ENCODE measurements around the gene PSMB10. TPM values are rescaled to one million over a fixed set of nuclear protein-coding genes. Genes with fewer than 3 reads are reported as not detected.

Gene PSMB10
- total RNA-seq, 2 donors from 2014 or later: 16.2 to 26.7 TPM

DNA sequence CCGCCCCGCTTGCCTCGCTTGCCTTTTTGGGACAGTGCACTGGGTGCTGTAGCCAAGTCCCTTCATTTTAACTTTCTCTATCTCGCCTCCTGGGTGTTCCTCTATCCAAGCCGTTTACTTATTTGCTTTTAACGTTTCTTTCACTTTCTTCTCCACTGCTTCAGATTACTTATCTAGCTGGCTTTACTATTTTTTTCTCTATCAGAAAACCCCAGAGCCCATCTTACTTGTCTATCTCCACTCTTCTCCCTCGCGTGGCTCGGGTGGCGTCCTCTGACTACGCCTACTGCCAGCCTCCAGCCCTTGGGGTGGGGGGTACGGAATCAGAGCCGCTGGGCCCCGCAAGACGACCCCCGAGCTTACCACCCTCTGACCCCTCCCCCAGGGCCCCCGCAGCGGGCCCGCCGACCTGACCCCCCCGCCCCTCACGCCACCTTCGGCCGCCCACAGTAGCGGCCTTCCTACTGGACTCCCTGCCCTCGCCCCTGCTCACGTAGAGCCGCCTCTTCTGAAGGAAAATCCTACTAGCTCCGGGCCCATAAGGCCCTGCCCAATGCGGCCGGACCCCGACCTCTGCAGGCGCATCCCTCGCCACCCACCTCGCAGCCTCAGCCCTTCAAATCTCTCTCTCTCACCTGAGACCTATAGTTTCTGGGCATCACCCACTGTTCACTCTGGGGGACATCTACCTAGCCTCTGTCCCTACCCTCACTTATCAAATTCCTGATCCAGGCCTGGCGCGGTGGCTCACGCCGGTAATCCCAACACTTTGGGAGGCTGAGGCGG is 32.8 kb upstream of the PSMB10 start:
- intact Hi-C loops (cut with DNase I): no loop called here
- 43 to 47% methylated on average over 28 to 36 of the region's 40 CpGs for WGBS, 2 donors
- Histone ChIP-seq H3K4me3 (peak overlapping the region; percentile 32 to 73), H3K9me3 (no peaks in the 10 kb centered on the region), H3K27ac (peak overlapping the region; percentile 80 to 89 (median 87)), H3K27me3 (no peaks in the 10 kb centered on the region), H3K36me3 (replicated peaks in 1 of 2; ENCODE audit: insufficient read depth in 1 of 2, low read depth in 2 of 2) (no peaks in the 10 kb centered on the region), H3K4me1 (peaks cover 32% of the 10 kb centered on the region)
- no peak for ATAC-seq
- DNase-seq: no peak
- TF ChIP-seq POLR2A (IDR thresholded peaks at IDR 0.05): no peak
- TF ChIP-seq, protein P1, sequence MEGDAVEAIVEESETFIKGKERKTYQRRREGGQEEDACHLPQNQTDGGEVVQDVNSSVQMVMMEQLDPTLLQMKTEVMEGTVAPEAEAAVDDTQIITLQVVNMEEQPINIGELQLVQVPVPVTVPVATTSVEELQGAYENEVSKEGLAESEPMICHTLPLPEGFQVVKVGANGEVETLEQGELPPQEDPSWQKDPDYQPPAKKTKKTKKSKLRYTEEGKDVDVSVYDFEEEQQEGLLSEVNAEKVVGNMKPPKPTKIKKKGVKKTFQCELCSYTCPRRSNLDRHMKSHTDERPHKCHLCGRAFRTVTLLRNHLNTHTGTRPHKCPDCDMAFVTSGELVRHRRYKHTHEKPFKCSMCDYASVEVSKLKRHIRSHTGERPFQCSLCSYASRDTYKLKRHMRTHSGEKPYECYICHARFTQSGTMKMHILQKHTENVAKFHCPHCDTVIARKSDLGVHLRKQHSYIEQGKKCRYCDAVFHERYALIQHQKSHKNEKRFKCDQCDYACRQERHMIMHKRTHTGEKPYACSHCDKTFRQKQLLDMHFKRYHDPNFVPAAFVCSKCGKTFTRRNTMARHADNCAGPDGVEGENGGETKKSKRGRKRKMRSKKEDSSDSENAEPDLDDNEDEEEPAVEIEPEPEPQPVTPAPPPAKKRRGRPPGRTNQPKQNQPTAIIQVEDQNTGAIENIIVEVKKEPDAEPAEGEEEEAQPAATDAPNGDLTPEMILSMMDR (IDR thresholded peaks at IDR 0.05): no peak

DNA sequence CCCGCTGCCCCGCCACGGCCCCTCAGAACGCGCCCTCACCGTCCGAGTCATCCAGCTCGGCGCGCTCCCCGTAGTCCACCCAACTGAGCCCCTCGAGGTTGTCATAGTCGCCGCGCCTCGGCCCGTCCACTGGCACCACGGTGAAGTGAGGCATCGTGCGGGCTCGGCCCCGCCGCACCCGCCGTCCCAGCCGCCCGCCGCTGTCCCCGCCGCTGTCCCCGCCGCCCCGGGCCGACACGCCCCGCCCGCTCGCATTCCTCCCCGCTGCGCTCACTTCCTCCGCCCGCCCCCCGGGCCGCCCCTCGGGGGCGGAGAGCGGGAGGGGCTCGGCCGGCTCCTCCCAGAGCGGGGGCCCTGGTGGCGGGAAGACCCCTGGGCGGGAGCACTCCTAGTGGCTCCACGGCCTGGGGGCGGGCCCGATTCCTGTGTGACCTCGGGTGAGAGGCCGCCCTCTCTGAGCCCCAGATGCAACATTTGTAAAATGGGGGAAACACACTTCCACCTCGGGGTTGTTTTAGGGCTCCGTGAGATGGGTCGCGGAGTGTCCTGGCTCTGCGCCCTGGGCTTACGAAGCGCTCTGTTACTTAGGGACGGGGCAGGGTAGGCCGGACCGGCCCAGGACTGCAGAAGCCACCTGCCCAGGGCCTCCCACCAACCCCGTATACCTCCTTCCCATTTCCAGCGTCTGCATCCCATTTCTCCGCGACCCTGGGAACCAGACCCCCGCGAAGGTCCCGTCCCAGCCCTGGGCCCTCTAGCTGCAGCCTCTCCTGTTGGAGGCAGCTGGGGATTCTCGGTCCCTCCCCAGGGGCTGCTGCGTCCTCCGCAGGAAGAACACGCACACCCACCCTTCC is 32.0 kb upstream of the PSMB10 start, which contains the start of gene SLC12A4:
Gene SLC12A4, minus strand, starts transcription at position 238 of the 854 bp plus-strand sequence. Its CDS starts 84 bp downstream, at position 154.
- H3K4me1 ChIP-seq: peaks cover 35% of the 10 kb centered on the region
- DNase-seq: peak; percentile 81 to 87 (median 84)
- ATAC-seq: peak; percentile 89
- intact Hi-C loops (cut with DNase I): no loop called here
- H3K4me3 ChIP-seq: peak within 1 kb of the TSS; percentile 71 to 73
- TF ChIP-seq, protein P1 (IDR thresholded peaks at IDR 0.05): peak in 1 of 7 experiments; percentile 21
- TF ChIP-seq POLR2A (IDR thresholded peaks at IDR 0.05): peak; percentile 77 to 92 (median 80)
- 1 to 2% methylated on average over 14 to 53 of the region's 78 CpGs for WGBS, 2 donors
- H3K36me3 ChIP-seq (replicated peaks in 1 of 2; ENCODE audit: insufficient read depth in 1 of 2, low read depth in 2 of 2): no peaks in the 10 kb centered on the region
- H3K27me3 ChIP-seq: no peaks in the 10 kb centered on the region
- H3K9me3 ChIP-seq: no peaks in the 10 kb centered on the region
- peak within 1 kb of the TSS; percentile 80 to 89 (median 87) for H3K27ac ChIP-seq

DNA sequence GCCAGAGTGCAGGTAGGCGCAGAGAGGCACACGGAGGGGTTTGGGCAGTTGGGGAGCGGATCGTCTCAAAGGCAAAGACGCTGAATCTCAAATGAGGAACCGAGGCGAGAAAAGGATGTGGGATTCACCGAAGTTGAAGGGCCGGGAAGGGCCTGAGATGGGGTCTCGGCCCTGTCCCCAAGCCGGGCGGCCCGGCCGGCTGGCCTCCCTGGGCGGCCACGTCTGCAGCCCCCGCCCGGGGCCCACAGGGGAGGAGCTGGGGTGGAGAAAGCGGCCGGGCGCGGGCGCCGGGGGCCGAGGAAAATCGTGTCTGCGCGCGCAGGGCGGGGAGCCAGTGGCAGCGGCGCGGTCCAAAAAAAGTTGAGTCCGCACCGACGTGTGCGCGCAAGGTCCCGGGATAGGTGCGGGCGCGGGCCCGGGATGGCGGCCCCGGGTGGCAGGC is 31.3 kb upstream of the PSMB10 start:
- H3K9me3 ChIP-seq: no peaks in the 10 kb centered on the region
- intact Hi-C loops (cut with DNase I): no loop called here
- WGBS, 2 donors: 2 to 3% methylated on average over 12 to 30 of the region's 45 CpGs
- peak; percentile 53 for ATAC-seq
- no peaks in the 10 kb centered on the region for H3K36me3 ChIP-seq (replicated peaks in 1 of 2; ENCODE audit: insufficient read depth in 1 of 2, low read depth in 2 of 2)
- peak; percentile 42 to 60 (median 54) for DNase-seq
- peak overlapping the region; percentile 71 to 73 for H3K4me3 ChIP-seq
- H3K27me3 ChIP-seq: no peaks in the 10 kb centered on the region
- peaks cover 36% of the 10 kb centered on the region for H3K4me1 ChIP-seq
- H3K27ac ChIP-seq: peak overlapping the region; percentile 80 to 89 (median 87)
- no peak for TF ChIP-seq POLR2A (IDR thresholded peaks at IDR 0.05)
- TF ChIP-seq, protein P1 (IDR thresholded peaks at IDR 0.05): no peak

DNA sequence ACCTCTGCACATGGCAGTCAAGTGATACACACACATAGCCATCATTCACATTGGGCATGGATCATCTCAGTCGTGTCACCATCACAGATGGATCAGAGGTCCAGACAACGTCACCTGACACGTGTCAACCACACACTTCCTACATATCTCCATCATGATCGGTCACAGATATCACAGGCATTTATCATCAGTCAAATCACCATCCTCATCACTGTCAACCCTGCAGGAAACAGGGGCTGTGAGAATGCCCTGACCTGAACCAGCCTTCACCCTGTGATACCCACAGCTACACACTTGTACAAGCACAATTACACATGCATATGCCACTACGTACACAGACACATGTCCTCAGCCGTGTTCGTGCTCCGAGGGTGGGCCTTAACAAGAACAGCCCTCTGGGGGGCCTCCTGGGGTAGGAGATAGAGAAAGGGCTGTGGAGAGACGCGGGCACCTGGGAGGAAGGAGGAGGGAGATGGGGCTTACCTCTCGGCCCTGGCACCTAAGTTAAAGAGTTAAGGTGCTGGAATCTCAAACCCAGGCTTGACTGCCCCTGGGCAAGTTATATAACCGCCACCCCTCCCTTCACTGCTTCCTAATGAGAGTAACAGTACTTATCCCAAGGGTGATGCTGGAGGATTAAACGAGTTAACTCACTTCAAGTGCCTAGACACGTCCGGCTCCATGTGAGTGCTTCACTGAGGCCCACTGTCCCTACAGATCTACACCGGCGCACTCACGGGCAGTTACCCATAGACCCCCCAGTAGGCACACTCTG is 30.7 kb upstream of the PSMB10 start:
- peak overlapping the region; percentile 71 to 73 for H3K4me3 ChIP-seq
- DNase-seq (no peak), ATAC-seq (peak; percentile 7)
- no peaks in the 10 kb centered on the region for H3K9me3 ChIP-seq
- H3K4me1 ChIP-seq: peaks cover 41% of the 10 kb centered on the region
- H3K27ac ChIP-seq: peak overlapping the region; percentile 80 to 89 (median 87)
- TF ChIP-seq, protein P1 (IDR thresholded peaks at IDR 0.05): no peak
- TF ChIP-seq POLR2A (IDR thresholded peaks at IDR 0.05): no peak
- WGBS, 2 donors: 25 to 37% methylated on average over 16 to 18 of the region's 18 CpGs
- H3K27me3 ChIP-seq: no peaks in the 10 kb centered on the region
- intact Hi-C loops (cut with DNase I): no loop called here
- H3K36me3 ChIP-seq (replicated peaks in 1 of 2; ENCODE audit: insufficient read depth in 1 of 2, low read depth in 2 of 2): no peaks in the 10 kb centered on the region

Data from body of pancreas (tissue), 4 donors.